Sigmoid colon (tissue), 7 donors: Measurements from ENCODE around the gene NXN. TPM values are rescaled to one million over a fixed set of nuclear protein-coding genes. Genes with fewer than 3 reads are reported as not detected.

Experiments
- DNase-seq: peaks from one replicate; pipeline ENCODE4 v3.0.0-alpha.2; 2019
- H3K27ac ChIP-seq, 4 donors: fragments of 200-600 bp; sonication (generic); one replicate each; pipeline ENCODE4 v1.5.1; 2016 to 2019; ENCODE audit warnings: mild to moderate bottlenecking in 1 of 4
- H3K27me3 ChIP-seq, 3 donors: fragments of 200-600 bp; sonication (generic); one replicate each; pipeline ENCODE4 v1.5.1; 2019; ENCODE audit warnings: mild to moderate bottlenecking in 1 of 3
- H3K36me3 ChIP-seq, 4 donors: fragments of 200-600 bp; sonication (generic); one replicate each; pipeline ENCODE4 v1.5.1; 2016 to 2019
- H3K4me1 ChIP-seq, 4 donors: fragments of 200-600 bp; sonication (generic); one replicate each; pipeline ENCODE4 v1.5.1; 2017 to 2019
- H3K4me3 ChIP-seq, 4 donors: fragments of 200-600 bp; sonication (generic); one replicate each; pipeline ENCODE4 v1.5.1; 2017 to 2019; ENCODE audit warnings: mild to moderate bottlenecking in 2 of 4, moderate library complexity in 1 of 4
- H3K9me3 ChIP-seq, 4 donors: fragments of 200-600 bp in 3 of 4; sonication (generic) in 3 of 4; one replicate each; pipeline versions ENCODE4 v1.5.1 to v1.6.1; 2013 to 2019
- CTCF ChIP-seq, 4 experiments: fragments of 450-650 bp in 3 of 4; fragments of 200-600 bp in 1 of 4; IDR thresholded peaks; one replicate each; pipeline ENCODE4 v1.5.1; 2016 to 2019; ENCODE audit warnings: antibody characterized with exemption in 4 of 4, mild to moderate bottlenecking in 3 of 4, moderate library complexity in 2 of 4
- EP300 ChIP-seq, 4 donors: sonication (generic); formaldehyde crosslinking; IDR thresholded peaks; one replicate each; pipeline ENCODE4 v1.6.1; 2017; ENCODE audit warnings: antibody characterized with exemption in 4 of 4
- POLR2A ChIP-seq, 2 donors: fragments of 450-650 bp; IDR thresholded peaks; one replicate each; pipeline ENCODE4 v1.6.1; 2016; ENCODE audit warnings: antibody characterized with exemption in 2 of 2, mild to moderate bottlenecking in 2 of 2, moderate library complexity in 2 of 2
- POLR2AphosphoS5 ChIP-seq, 4 donors: sonication (generic); formaldehyde crosslinking; IDR thresholded peaks; one replicate each; pipeline ENCODE4 v1.6.1; 2017; ENCODE audit warnings: antibody characterized with exemption in 4 of 4
- WGBS, 2 donors: extraction: QIAGEN DNeasy Blood & Tissue Kit; methylation state at CpG; one replicate each; pipeline ENCODE4 v1.1.7; 2013; 5-methylcytosine and 5-hydroxymethylcytosine counted together
- intact Hi-C: fragments of 100-400 bp; cut with DNase I; formaldehyde crosslinking; loops from one replicate; pipeline ENCODE4 v1.15.1; 2023
- polyA plus RNA-seq, 3 donors: library from polyadenylated mRNA; stranded (reverse); fragments of 200-250 nt; gene quantifications; one replicate each; pipeline ENCODE4 v1.2.3, GENCODE V29; 2013
- total RNA-seq, 4 donors: library from RNA; depleted of rRNA; stranded (reverse); fragments of >200 nt; gene quantifications; one replicate each; pipeline ENCODE4 v1.1.0, GENCODE V29; 2016
- donor health status: healthy with polysubstance abuse.
- donor health status: Bipolar disorder and iron deficiency.
- donor health status: healthy.

Gene NXN
- total and polyA plus RNA-seq, 7 donors, result 1.4 to 75.9 (median 50.4) TPM

- no peaks in the 10 kb centered on the region for H3K4me1 ChIP-seq
- H3K27ac ChIP-seq, result no peak overlapping the region
- H3K36me3 ChIP-seq, result peaks cover 13 to 40% (median 16%) of the 10 kb centered on the region in 4 donors
- H3K9me3 ChIP-seq, result no peaks in the 10 kb centered on the region
- no peak overlapping the region for H3K4me3 ChIP-seq
- intact Hi-C loops, result no loop called here
- WGBS, 2 donors, result 89 to 90% methylated on average over 21 of the region's 21 CpGs
- no peak for DNase-seq
- H3K27me3 ChIP-seq, result no peaks in the 10 kb centered on the region
- TF ChIP-seq EP300 (IDR thresholded peaks at IDR 0.05) (no peak), CTCF (IDR thresholded peaks at IDR 0.05) (no peak), POLR2A (IDR thresholded peaks at IDR 0.05) (no peak)
Measured at GRCh38 chr17:826778-827177, 152.8 kb downstream of the NXN start.

DNA sequence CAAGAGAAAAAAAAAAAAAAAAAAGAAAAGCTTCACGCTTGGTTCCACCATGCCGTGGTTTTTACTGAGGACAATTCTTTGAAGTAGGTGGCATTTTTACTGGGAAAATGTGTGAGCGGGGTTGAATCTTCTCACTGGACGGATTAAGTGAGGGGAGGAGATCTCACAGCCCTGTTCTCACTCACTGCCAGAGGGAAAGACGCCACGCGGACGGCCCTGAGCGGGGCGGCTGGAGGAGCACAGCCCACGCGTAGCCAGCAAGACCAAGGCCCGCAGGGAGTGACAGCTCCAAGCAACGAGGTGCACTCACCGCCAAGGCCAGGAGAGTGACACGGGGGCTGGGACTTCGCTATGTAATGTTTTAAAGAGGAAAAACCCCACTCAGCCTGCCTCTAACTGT is 154.4 kb downstream of the NXN start:
- Histone ChIP-seq H3K36me3 (peaks cover 13 to 40% (median 21%) of the 10 kb centered on the region in 4 donors), H3K9me3 (no peaks in the 10 kb centered on the region), H3K27me3 (no peaks in the 10 kb centered on the region), H3K4me3 (no peak overlapping the region), H3K4me1 (no peaks in the 10 kb centered on the region), H3K27ac (peak overlapping the region in 1 of 4 donors; percentile 14)
- 84 to 85% methylated on average over 17 of the region's 17 CpGs for WGBS, 2 donors
- no peak for DNase-seq
- TF ChIP-seq CTCF (IDR thresholded peaks at IDR 0.05), result no peak
- TF ChIP-seq POLR2AphosphoS5 (IDR thresholded peaks at IDR 0.05), result no peak
- TF ChIP-seq EP300 (IDR thresholded peaks at IDR 0.05), result no peak
- TF ChIP-seq POLR2A (IDR thresholded peaks at IDR 0.05), result no peak
- intact Hi-C loops, result no loop called here

- no peaks in the 10 kb centered on the region for H3K27me3 ChIP-seq
- DNase-seq, result no peak
- H3K4me3 ChIP-seq, result no peak overlapping the region
- peaks cover 13 to 47% (median 26%) of the 10 kb centered on the region in 4 donors for H3K36me3 ChIP-seq
- no peaks in the 10 kb centered on the region for H3K9me3 ChIP-seq
- 91% methylated on average over 16 of the region's 16 CpGs for WGBS, 2 donors
- intact Hi-C loops, result no loop called here
- TF ChIP-seq POLR2AphosphoS5 (IDR thresholded peaks at IDR 0.05) (no peak), POLR2A (IDR thresholded peaks at IDR 0.05) (no peak), CTCF (IDR thresholded peaks at IDR 0.05) (no peak), EP300 (IDR thresholded peaks at IDR 0.05) (no peak)
- H3K4me1 ChIP-seq, result no peaks in the 10 kb centered on the region
- H3K27ac ChIP-seq, result peak overlapping the region in 1 of 4 donors; percentile 8
Measured at GRCh38 chr17:824378-824777, 155.2 kb downstream of the NXN start.

GRCh38 chr17:823501-823902 is 156.1 kb downstream of the NXN start:
- 82 to 85% methylated on average over 9 of the region's 9 CpGs for WGBS, 2 donors
- H3K4me1 ChIP-seq, result no peaks in the 10 kb centered on the region
- H3K27me3 ChIP-seq, result no peaks in the 10 kb centered on the region
- peaks cover 13 to 56% (median 35%) of the 10 kb centered on the region in 4 donors for H3K36me3 ChIP-seq
- no peak for TF ChIP-seq POLR2A (IDR thresholded peaks at IDR 0.05)
- TF ChIP-seq EP300 (IDR thresholded peaks at IDR 0.05), result no peak
- TF ChIP-seq POLR2AphosphoS5 (IDR thresholded peaks at IDR 0.05), result no peak
- no peak for TF ChIP-seq CTCF (IDR thresholded peaks at IDR 0.05)
- H3K27ac ChIP-seq, result no peak overlapping the region
- intact Hi-C loops, result no loop called here
- H3K9me3 ChIP-seq, result no peaks in the 10 kb centered on the region
- no peak for DNase-seq
- H3K4me3 ChIP-seq, result no peak overlapping the region

- H3K4me1 ChIP-seq, result no peaks in the 10 kb centered on the region
- no peak overlapping the region for H3K4me3 ChIP-seq
- H3K27ac ChIP-seq, result no peak overlapping the region
- intact Hi-C loops, result no loop called here
- DNase-seq, result no peak
- peaks cover 8 to 75% (median 45%) of the 10 kb centered on the region in 4 donors for H3K36me3 ChIP-seq
- WGBS, 2 donors, result 93 to 97% methylated on average over 19 of the region's 19 CpGs
- TF ChIP-seq CTCF (IDR thresholded peaks at IDR 0.05), result no peak
- no peak for TF ChIP-seq POLR2AphosphoS5 (IDR thresholded peaks at IDR 0.05)
- no peak for TF ChIP-seq POLR2A (IDR thresholded peaks at IDR 0.05)
- TF ChIP-seq EP300 (IDR thresholded peaks at IDR 0.05), result no peak
- H3K27me3 ChIP-seq, result no peaks in the 10 kb centered on the region
- H3K9me3 ChIP-seq, result no peaks in the 10 kb centered on the region
Measured at GRCh38 chr17:819251-819650, 160.3 kb downstream of the NXN start.
